HG03521 (cell line): ENCODE measurements around the gene HMGB2.
A peak's percentile ranks its signal among the peaks of the same experiment; 100 is the strongest.

ENCODE experiments used
- ATAC-seq: cut with Tn5 transposase; IDR thresholded peaks from one replicate; pipeline ENCODE4 v1.9.1; 2021; ENCODE audit warnings: mild to moderate bottlenecking, moderate library complexity; ENCODE audit not compliant: unreplicated experiment

HMGB2 gene

DNA sequence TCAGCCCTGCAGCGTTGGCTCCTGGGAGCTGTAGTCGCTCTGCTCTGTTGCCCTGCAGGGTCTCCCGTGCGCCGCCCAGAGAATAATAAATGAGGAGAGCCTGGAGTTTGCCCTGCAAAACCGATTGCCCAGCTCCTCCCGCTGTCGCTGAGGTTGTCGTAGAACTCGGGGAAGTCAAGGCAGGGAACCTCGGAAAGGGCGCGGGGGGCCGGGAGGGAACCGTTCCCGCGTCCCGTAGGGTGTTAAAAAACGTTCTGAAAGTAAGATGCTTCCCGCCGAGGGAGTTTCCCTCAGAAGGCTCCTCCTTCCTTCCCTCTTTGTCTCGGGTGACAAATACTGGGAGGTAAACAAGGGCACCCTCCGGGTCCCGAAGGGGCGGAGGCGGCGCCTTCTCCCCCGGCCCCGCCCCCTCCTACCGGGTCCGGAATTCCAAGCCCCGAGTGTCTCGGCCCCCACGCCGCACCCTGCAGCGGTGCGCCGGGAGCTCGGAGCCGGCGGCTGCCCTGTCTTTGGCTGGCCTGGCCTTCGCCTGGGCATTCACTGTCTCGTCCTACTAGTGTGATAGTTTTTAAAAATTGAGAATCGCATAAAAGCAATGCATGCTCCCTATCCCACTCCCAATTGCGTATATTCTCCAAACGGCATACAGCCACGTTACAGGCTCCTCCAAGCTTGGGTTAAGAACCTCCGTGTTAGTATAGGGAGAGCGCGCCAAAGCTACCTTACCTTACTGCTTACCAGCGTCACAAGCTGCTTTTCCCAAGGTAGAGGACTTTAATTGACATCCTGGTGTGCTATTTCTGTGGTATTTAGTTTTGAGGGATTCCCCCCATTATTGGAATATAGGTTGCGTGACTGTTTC, 964 bp upstream of the HMGB2 start:
- ATAC-seq, result peak; percentile 15

DNA sequence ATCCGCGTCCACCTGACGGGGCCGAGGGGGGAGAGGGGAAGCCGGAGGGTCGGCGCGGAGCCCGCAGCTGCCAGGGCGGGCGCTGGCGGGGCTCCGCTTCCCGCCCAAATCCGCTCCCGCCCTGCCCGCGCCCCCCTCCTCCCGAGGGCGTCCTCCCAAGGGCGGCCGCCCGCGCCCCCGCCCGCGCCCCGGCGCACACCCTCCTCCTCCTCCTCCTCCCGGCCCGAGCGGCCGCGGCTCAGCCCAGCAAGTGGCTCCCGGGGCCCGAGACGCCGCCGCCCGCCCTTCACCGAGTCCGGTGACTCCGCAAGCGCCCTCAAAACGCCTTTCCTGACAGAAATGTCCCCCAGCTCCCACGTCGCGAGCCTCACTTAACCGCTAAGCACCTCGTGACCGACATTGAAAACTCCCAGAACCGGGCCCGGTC, 487 bp downstream of the HMGB2 start:
- peak; percentile 1 for ATAC-seq

DNA sequence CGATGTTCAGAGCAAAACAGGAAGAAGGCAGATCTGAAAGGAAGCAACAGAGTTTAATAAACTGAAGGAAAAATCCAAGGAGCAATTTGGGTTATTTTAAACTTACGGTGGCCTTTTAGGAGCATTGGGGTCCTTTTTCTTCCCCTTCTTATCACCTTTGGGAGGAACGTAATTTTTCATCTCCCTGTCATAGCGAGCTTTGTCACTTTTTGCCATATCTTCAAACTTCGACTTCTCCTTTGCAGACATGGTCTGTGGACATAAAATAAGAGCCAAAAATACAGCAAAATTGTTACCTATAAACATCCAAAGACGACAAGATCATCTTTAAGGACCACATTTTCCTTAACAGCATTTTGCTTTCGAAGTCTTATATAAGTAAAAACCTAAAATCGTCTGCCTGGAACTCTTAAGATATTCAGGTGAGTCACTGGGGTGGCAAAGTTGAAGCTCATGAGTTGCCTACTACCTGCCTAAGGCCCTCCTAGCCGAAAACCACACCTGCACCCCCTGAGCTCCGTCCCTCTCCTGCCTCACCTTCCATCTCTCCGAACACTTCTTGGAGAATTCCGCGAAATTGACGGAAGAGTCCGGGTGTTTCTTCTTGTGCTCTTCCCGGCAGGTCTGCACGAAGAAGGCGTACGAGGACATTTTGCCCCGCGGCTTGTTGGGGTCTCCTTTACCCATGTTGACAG, 1.0 kb downstream of the HMGB2 start:
- no peak for ATAC-seq

DNA sequence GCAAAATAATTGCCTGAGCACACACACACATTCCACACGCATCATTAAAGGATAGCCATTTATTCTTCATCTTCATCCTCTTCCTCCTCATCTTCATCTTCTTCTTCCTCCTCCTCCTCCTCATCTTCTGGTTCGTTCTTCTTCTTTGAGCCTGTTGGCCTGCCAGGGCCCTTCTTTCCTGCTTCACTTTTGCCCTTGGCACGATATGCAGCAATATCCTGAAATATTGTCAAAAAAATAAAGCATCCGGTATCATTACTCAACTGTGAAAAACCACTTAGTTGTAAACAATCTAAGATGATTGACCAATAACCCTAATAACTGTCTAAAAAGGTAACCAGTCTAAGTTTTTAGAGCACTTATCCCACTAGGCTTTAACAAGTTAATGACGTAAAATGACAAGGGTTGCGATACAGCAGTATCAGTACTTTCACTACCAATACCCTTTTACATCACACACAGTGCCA, 2.1 kb downstream of the HMGB2 start:
- no peak for ATAC-seq

DNA sequence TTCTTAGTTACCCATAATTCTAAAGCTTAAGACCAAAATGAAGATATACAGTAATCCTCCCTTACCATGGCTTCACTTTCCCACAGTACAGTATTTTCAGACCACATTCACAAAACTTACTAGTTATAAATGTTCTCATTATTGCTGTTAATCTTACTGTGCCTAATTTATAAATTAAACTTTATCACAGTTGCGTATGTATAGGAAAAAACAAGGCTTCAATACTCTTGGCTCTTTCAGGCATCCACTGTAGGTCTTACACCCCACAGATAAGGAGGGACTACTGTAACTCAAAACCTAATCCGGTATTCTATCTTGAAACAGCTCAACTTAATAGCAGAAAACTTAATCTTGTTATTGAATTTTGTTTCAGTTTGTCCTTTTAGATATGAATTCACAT, 3.6 kb downstream of the HMGB2 start:
- no peak for ATAC-seq

DNA sequence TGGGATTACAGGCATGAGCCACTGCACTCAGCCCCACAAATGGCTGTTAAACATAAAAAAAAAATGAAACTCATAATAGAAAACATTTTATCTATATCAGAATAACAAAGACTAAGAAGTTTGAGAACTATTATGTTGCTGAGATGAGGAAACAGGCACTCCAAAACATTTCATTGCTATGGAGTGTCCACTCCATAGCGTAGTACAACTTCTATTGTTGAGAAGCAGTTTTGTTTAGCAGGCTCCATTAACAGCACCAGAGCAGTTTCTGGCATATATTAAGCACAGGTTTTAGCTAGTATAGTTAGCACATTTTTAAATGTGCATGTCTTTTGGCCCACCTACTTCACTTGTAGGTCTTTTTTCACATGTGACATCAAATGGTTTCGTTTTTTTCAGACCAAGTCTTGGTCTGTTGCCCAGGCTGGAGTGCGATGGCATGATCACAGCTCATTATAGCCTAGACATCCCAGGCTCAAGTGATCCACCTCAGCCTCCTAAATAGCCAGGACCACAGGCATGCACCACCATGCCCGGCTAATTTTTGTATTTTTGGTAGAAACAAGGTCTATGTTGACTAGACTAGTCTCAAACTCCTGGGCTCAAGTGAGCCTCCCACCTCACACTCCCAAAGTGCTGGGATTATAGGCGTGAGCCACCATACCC, 5.8 kb downstream of the HMGB2 start:
- no peak for ATAC-seq

DNA sequence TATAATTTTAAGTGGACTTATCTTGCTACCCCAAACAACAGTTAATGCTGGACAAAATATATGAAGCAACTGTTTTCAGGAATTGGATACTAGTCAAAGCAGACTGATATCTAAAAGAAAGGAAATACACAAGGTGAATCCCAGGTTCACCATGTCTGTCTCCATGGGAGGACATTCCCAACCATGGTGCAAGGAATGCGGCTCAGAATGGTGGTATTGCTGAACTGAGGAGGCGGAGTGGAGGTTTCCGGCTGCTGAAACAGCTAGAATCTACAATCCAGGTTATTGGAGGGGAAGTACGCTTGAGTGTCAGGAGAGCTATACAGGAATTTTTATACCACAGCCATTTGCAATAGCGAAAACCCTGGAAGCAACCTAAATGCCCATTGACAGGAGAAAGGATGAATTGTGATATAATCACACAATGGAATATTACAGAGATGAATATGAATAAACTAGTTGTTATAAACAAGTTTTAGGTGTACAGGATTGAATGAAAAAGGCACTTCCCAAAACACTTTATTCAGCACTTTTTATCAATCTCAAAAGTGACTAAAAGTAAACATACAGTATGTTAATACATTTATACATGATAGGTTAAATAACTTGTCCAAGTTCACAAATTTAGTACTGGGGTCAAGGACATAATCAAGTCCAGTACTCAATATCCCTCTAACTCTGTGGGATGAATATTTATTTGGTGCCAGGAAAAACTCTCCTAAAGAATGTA, 9.0 kb downstream of the HMGB2 start:
- ATAC-seq, result no peak

DNA sequence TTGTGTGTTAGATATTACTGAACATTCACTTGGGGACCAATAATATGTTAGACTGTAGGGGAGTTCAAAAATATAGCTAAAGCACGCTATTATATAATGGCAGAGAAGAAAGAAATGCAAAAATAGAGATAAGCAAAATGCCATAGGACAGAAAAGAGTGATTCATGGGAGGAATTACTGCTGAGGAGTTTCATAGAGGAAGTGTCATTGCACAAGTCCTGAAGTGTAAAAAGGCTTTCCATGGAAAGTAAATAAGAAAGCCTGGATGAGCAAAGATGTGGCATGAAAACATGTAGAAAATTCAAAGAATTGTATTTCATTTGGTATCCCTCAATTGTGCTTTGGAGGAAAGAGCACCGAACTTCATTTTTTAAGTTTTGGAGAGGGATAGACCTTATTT, 14.5 kb downstream of the HMGB2 start:
- ATAC-seq, result no peak

DNA sequence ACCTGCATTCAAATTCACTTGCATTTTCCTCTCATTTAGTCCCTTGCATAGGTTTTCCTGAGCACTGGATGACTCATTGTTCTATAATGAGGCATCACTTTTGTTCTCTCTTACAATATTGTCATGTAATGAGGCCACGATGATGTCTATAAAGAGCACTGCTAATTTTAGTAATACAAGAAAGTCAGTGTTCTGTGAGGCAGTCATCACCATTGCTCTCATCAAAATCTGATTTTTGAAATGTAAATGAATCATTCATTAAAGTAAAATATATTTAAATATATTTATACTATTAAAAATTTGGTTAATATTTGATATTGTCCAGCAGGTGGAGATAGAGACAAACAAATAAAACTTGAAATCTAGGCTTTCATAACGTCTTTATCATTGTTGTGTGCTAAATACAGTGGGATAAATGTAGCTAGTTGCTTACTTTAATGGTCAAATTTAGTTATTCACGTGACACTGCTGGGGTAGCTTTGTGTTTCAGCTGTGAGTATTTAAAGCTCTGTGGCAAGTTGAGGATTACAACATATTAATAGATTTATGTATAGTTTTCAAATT, 15.4 kb downstream of the HMGB2 start:
- ATAC-seq, result no peak

DNA sequence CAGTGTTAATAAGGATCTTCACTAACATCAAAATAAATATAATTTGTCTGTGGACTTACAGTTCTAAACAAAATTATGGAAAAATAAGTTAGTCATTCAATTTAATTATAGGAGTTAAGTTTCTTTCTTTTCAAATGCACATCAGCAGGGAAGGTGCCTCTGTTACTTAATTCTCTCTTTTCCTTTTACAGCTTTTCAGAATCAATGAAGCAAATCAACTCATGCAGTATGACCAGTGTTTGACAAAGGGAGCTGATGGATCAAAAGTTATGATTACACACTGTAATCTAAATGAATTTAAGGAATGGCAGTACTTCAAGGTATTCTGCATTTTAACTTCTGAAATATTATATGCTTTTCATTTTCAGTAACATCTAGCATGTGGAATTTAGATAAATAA, 15.9 kb downstream of the HMGB2 start:
- ATAC-seq, result no peak

DNA sequence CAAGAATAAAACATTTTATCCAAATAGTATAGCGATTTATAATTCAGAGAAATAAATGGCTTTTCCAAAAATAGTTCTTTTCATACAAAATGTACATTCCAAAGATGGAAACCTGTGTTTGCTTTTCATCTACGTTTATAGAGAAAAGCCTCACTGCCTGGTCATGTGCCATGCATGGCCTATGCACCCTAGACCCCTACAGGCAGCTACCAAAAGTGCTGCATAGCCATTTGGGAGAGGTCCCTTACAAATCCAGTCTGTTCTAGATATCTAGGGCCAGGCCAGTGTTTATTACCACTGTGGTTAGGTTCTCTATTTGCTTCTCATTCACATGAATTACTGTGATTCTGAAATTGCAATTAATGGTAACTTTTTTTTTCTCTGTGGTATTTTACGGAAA, 17.2 kb downstream of the HMGB2 start:
- ATAC-seq, result peak; percentile 62

DNA sequence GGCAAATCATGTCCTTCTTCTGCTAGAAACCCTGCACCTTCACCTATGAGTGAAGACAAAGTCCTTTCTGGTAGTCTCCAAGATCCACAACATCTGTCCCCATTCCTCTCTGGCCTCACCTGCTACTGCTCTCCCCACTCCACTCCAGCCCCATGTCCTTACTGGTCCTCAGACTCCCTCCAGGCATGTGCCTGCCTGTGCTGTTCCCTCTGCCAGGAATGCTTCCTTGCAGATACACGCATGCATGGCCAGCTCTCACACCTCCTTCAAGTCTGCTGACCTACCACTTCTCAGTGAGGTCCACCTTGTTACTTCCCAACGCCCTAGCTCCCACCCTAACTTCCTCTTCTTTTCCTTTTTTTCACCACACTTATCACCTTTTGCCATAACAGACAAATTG, 18.1 kb downstream of the HMGB2 start:
- no peak for ATAC-seq

DNA sequence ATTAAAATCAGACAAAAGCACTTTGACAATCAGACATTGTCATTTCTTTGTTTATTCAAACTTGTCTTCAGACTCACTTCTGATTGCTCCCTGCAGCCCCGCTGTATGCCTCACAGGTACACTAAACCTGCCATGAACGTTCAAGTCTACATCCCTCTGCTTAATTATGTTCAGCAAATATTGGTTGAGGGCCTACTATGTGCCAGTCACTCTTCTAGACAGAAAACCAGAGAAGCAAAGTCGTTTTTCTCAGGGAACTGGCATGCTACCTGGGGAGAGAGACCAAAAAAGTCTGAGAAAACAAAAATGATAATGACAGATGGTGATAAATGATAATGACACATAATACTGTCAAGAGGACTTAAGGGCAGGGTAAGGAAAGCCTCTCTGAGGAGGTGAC, 19.4 kb downstream of the HMGB2 start:
- no peak for ATAC-seq

DNA sequence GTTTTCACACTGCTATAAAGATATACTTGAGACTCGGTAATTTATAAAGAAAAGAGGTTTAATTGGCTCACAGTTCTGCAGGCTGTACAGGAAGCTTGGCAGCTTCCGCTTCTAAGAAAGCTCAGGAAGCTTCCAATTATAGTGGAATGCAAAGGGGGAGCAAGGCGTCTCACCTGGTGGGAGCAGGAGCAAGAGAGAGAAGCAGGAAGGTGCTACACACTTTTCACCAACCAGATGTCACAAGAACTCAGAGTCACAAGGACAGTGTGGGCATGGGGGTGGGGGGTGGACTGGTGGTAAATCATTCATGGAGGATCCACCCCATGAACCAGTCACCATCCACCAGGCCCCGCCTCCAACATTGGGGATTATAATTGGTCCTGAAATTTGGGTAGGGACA, 22.8 kb downstream of the HMGB2 start:
- ATAC-seq, result no peak

DNA sequence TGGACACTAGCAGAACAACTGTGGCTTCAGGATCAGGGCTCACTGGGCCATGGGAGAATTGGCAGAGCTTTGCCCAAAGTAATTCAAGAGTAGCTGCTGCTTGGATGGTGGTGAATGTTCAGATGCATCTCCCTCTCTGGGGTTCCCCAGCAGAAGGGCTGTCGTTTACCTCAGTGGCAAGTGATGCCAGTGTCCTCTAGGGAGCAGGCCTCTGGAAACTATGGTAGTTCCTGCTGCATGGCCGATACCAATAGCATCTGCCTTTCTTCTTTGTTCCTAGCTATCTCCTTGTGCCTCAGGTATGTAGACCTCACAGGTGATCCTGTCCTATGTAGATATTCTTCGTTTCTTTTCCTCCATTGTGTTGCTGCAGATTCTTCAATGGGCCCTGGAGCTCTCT, 26.4 kb downstream of the HMGB2 start:
- no peak for ATAC-seq

DNA sequence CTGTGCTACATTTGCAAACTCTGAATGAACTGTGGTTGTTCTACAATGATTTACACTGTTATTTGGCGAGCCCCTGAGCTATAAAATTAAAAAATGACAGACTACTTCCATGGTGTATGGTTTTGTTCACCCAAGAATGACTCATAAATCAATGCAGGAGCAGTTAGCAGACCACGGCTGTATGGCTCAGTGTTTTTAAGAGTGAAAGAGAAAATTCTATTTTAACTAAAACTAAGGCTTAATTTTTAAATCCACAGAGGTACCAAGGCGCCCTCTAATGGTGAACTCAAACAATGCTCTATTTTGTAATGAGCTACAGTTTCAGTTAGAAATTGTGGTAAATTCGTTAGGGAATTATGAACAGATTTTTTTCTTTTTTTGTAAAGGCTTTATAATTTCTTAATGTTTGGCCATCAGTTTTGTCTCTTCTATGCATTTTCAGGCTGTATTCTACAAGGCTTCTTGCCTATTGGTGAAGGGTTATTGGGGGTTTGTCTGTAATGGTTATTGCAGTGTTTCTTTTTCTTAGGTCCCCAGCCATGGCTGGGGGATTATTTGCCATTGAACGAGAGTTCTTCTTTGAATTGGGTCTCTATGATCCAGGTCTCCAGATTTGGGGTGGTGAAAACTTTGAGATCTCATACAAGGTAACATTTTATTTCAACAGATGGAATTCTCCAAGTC, 32.5 kb downstream of the HMGB2 start:
- ATAC-seq, result peak; percentile 47

DNA sequence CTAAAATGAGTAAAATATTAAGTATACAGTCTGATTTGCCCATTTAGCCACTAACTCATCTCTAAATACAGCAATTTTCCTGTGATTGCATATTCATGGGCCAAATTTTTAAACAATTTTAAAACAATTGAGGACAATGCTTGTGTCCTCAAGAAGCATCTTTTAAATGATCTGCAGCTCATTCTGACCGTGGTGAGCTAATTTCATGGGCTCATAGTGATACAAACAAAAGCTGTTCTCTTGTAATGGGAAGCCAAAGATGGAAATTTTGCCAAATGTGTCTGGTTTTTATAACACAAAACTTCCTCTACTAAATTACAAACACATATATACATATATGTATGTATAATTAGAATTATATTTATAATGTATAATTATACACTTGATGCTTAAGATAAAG, 39.7 kb downstream of the HMGB2 start:
- no peak for ATAC-seq

DNA sequence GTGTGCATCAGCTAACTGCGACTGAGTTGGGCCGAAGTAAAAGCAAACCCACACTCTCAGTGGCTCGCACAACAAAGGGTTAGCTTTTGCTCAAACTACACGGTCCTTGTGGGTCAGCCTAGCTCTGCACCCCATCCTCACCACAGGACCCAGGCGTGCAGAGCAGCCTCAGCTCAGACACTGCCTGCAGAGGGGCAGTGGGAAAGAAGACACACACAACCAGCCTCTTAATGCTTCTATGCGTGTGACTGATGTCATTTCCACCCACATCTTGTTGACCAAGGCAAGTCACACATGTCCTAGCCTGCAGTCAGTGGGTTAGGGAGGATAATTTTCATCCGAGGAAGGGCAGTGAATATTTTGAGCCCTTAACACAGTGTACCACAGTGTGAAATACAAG, 40.5 kb downstream of the HMGB2 start:
- ATAC-seq, result no peak

DNA sequence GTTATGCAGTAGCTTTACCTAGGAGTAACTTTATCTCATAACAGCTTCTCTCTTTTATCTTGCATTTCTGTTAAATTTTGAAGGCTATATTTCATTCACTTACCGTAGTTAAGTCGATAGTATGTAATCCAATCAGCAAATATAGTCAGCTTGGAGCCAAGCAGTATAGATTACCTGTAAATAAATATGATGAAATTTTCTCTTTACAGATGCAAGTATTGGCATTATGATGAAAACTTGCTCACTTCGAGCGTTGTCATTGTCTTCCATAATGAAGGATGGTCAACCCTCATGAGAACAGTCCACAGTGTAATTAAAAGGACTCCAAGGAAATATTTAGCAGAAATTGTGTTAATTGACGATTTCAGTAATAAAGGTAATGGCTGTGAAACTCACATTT, 42.3 kb downstream of the HMGB2 start:
- no peak for ATAC-seq

DNA sequence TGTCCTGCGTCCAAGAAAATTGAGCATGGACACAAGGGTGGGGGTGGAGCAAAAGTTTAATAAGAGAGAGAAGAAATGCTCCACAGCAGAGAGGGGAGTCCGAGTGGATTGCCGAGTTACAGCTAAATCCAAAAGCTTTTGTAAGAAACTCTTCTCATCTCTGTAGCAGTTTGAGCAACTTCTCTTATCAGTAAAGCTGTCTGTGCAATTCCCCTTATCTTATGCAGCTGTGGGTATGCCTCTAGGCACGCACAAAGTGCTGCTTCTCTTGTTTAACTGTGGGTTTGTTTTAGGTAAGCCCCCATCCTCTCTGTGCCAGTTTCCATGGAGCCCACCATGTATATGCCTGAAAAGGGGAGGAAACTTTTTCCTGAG, 44.8 kb downstream of the HMGB2 start:
- ATAC-seq, result no peak
